ENCODE data around the gene ASB16. TPM values are rescaled to one million over a fixed set of nuclear protein-coding genes. Genes with fewer than 3 reads are reported as not detected.

Gene ASB16
- total and polyA plus RNA-seq, 10 donors = 0.09 to 0.57 (median 0.16) TPM; not detected in 7

- TF ChIP-seq CTCF (IDR thresholded peaks at IDR 0.05 in 8 of 11, conservative IDR thresholded peaks at IDR 0.05 in 3 of 11) (peak in 1 of 11 experiments; percentile 29), POLR2A (IDR thresholded peaks at IDR 0.05) (no peak), POLR2AphosphoS5 (IDR thresholded peaks at IDR 0.05) (peak; percentile 81 to 90 (median 81))
- Histone ChIP-seq H3K27me3 (replicated peaks in 1 of 7) (no peaks in the 10 kb centered on the region), H3K4me3 (peak within 1 kb of the TSS; percentile 63 to 96 (median 72)), H3K27ac (peak within 1 kb of the TSS; percentile 95 to 100 (median 98)), H3K4me1 (peaks cover 12 to 74% (median 44%) of the 10 kb centered on the region in 6 donors), H3K36me3 (peaks cover 0 to 31% (median 26%) of the 10 kb centered on the region in 6 donors), H3K9me3 (no peaks in the 10 kb centered on the region)
- intact Hi-C loops (cut with DNase I; ENCODE audit: low total_unique reads) = no loop called here
- 0 to 1% (median 0%) methylated on average over 11 to 124 of the region's 126 CpGs for WGBS, 5 donors
- DNase-seq = peak; percentile 99
These were observed 29.3 kb downstream of the ASB16 start, which contains the start of gene ATXN7L3 for GRCh38 chr17:44199553-44200477. Gene ATXN7L3, minus strand, starts transcription at chr17:44199884. Its CDS starts 1,814 bp downstream, at chr17:44198070.

- no peak for DNase-seq
These were observed 30.1 kb downstream of the ASB16 start for GRCh38 chr17:44200478-44201155.

GRCh38 chr17:44202756-44203155 lies 32.3 kb downstream of the ASB16 start:
- intact Hi-C loops (cut with DNase I; ENCODE audit: low total_unique reads) = no loop called here
- Histone ChIP-seq H3K36me3 (peaks cover 0 to 22% (median 15%) of the 10 kb centered on the region in 6 donors), H3K27me3 (replicated peaks in 1 of 7) (no peaks in the 10 kb centered on the region), H3K27ac (peak overlapping the region in 2 of 8 donors; percentile 11 to 18), H3K4me1 (peaks cover 6 to 52% (median 33%) of the 10 kb centered on the region in 6 donors), H3K9me3 (no peaks in the 10 kb centered on the region), H3K4me3 (no peak overlapping the region)
- no peak for DNase-seq
- 82 to 89% (median 85%) methylated on average over 4 of the region's 4 CpGs for WGBS, 5 donors
- TF ChIP-seq POLR2A (IDR thresholded peaks at IDR 0.05) (no peak), CTCF (IDR thresholded peaks at IDR 0.05 in 8 of 11, conservative IDR thresholded peaks at IDR 0.05 in 3 of 11) (no peak), POLR2AphosphoS5 (IDR thresholded peaks at IDR 0.05) (no peak)

More at GRCh38 chr17:44200478-44201155, 30.1 kb downstream of the ASB16 start:
- H3K4me3 ChIP-seq = peak overlapping the region; percentile 63 to 96 (median 72)
- peak overlapping the region; percentile 95 to 100 (median 98) for H3K27ac ChIP-seq
- peaks cover 12 to 73% (median 44%) of the 10 kb centered on the region in 6 donors for H3K4me1 ChIP-seq
- TF ChIP-seq POLR2A (IDR thresholded peaks at IDR 0.05) = no peak
- TF ChIP-seq POLR2AphosphoS5 (IDR thresholded peaks at IDR 0.05) = peak in 1 of 3 donors; percentile 31
- H3K9me3 ChIP-seq = no peaks in the 10 kb centered on the region
- H3K27me3 ChIP-seq (replicated peaks in 1 of 7) = no peaks in the 10 kb centered on the region
- intact Hi-C loops (cut with DNase I; ENCODE audit: low total_unique reads) = no loop called here
- H3K36me3 ChIP-seq = peaks cover 0 to 23% (median 18%) of the 10 kb centered on the region in 6 donors
- WGBS, 5 donors = 6 to 10% (median 6%) methylated on average over 24 to 36 of the region's 36 CpGs

- Histone ChIP-seq H3K27me3 (replicated peaks in 1 of 7) (no peaks in the 10 kb centered on the region), H3K9me3 (no peaks in the 10 kb centered on the region), H3K4me1 (peaks cover 0 to 48% (median 24%) of the 10 kb centered on the region in 6 donors), H3K27ac (peak overlapping the region in 5 of 8 donors; percentile 8 to 47 (median 16)), H3K4me3 (no peak overlapping the region), H3K36me3 (peaks cover 0 to 32% (median 24%) of the 10 kb centered on the region in 6 donors)
- no peak for TF ChIP-seq POLR2AphosphoS5 (IDR thresholded peaks at IDR 0.05)
- TF ChIP-seq CTCF (IDR thresholded peaks at IDR 0.05 in 8 of 11, conservative IDR thresholded peaks at IDR 0.05 in 3 of 11) = peak; percentile 29 to 77 (median 68)
- no peak for TF ChIP-seq POLR2A (IDR thresholded peaks at IDR 0.05)
- intact Hi-C loops (cut with DNase I; ENCODE audit: low total_unique reads) = no loop called here
- DNase-seq = no peak
- 41 to 49% (median 47%) methylated on average over 9 of the region's 9 CpGs for WGBS, 5 donors
These were observed 33.4 kb downstream of the ASB16 start for GRCh38 chr17:44203731-44204440.

All from spleen (tissue), 11 donors.